MG63 (cell line): ENCODE data around the gene PANK4. TPM values are rescaled to one million over a fixed set of nuclear protein-coding genes. Genes with fewer than 3 reads are reported as not detected.

Source experiments
- DNase-seq: peaks from one replicate; pipeline ENCODE4 v3.0.0-alpha.2; 2020
- H3K27me3 ChIP-seq: fragments of 250-450 bp; sonication (Bioruptor Pico); 2 replicates; pipeline ENCODE4 v1.5.1; 2020; ENCODE audit warnings: mild to moderate bottlenecking, moderate library complexity
- H3K36me3 ChIP-seq: fragments of 250-450 bp; sonication (Bioruptor Pico); 2 replicates; pipeline ENCODE4 v1.5.1; 2020; ENCODE audit warnings: mild to moderate bottlenecking, moderate library complexity
- H3K4me3 ChIP-seq: fragments of 250-450 bp; sonication (Bioruptor Pico); 2 replicates; pipeline ENCODE4 v1.5.1; 2020; ENCODE audit warnings: mild to moderate bottlenecking, moderate library complexity
- H3K9me3 ChIP-seq: fragments of 250-450 bp; sonication (Bioruptor Pico); 2 replicates; pipeline ENCODE4 v1.5.1; 2020; ENCODE audit warnings: mild to moderate bottlenecking, moderate library complexity
- total RNA-seq: library from RNA; depleted of rRNA; stranded (reverse); fragments of >200 nt; shearing (Covaris generic); gene quantifications from 2 replicates; pipeline ENCODE4 v1.2.3, GENCODE V29; 2014; ENCODE audit warnings: low replicate concordance

Gene PANK4
- total RNA-seq, 1 experiment from 2014 or later, result 17.3 TPM

DNA sequence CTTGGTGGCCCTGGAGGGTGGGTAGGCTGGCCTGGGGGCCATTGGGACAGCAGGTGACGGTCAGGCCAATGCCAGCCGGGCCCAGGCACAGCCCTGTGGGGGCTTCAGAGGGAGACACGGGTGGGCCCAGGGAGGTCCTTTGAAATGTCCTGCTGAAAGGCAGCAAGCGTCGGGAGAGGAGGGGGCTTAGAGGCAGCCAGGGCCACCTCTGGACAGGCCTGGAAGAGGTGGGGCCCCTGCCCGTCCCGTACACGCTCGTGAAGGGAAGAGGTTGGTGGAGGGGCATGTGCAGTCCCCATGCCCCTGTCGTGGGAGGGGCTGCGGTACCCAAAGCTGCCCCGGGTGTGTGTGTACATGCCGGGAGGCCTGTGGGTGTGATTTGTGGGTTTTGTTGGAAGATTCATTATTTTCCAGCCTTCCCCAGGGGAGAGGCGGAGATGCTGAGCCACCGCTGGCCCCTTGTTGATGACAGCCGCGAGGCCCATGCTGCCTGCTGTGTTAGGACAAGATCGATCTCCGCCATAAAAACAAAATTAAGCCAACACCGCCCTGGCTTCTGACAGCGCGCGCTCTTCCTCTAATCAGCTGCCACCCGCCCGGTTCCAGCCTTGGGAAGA is 53.7 kb downstream of the PANK4 start:
- Histone ChIP-seq H3K4me3 (no peak overlapping the region), H3K27me3 (no peaks in the 10 kb centered on the region), H3K9me3 (no peaks in the 10 kb centered on the region), H3K36me3 (no peaks in the 10 kb centered on the region)
- DNase-seq, result no peak

DNA sequence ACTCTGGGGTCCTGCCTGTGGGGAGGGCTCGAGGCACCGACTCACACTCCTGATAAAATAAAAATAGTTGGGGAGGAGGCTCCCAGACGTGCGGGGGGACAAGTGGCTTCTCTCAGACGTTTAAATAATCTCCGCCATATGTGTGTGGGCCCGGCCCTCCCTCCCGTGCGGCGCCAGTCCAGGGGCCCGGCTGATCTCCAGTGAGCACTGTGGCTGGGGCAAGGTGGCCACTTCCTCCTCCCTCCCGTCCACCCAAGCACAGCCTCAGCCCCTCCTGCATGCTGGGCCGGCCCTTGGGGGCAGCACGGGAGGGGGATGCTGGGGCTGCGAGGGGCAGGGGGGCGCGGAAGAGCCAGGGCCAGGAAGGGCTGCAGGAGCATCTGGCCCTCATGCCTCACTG is 54.3 kb downstream of the PANK4 start:
- H3K27me3 ChIP-seq, result no peaks in the 10 kb centered on the region; the same call in 1 of the 2 replicates
- H3K9me3 ChIP-seq, result no peaks in the 10 kb centered on the region
- no peaks in the 10 kb centered on the region for H3K36me3 ChIP-seq
- DNase-seq, result no peak
- H3K4me3 ChIP-seq, result no peak overlapping the region

DNA sequence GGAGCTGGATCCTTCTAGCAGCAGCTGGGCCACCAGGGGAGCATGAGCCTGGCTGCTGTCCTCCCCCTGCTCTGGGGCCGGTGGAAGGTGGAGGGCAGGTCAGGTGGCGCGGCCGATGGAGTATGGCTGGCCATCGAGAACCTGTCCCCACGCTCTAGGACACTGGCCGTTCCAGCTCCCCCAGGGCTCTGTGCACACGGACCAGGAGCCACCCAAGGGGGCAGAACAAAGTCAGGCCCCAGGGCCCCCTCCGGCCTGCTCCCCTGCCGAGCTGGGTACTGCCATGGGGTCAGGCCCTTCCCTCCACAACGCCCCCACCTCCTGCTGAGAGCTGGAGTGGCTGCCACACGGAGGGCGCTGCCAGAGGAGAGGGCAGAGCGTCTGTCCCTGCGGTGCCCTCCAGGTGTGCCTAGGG is 54.8 kb downstream of the PANK4 start:
- H3K36me3 ChIP-seq, result no peaks in the 10 kb centered on the region
- H3K27me3 ChIP-seq, result no peaks in the 10 kb centered on the region; the same call in 1 of the 2 replicates
- no peaks in the 10 kb centered on the region for H3K9me3 ChIP-seq
- DNase-seq, result no peak
- H3K4me3 ChIP-seq, result no peak overlapping the region

DNA sequence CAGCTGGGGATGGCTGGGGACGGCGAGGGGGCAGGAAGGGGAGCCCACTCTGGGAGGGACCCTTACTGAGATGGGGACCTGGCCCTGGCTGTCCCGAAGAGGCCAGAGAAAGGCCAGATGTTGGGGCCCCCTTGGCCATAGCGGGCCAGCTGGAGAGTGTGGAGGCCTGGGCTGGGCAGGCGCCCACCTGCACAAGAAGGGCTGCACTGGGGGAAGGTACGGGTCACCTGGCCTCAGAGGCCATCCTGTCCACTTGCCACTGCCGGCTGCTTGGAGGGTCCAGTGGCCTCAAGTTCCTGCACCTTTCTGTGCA is 55.3 kb downstream of the PANK4 start:
- no peaks in the 10 kb centered on the region for H3K36me3 ChIP-seq
- H3K9me3 ChIP-seq, result no peaks in the 10 kb centered on the region
- H3K27me3 ChIP-seq, result no peaks in the 10 kb centered on the region; the same call in 1 of the 2 replicates
- no peak for DNase-seq
- no peak overlapping the region for H3K4me3 ChIP-seq

DNA sequence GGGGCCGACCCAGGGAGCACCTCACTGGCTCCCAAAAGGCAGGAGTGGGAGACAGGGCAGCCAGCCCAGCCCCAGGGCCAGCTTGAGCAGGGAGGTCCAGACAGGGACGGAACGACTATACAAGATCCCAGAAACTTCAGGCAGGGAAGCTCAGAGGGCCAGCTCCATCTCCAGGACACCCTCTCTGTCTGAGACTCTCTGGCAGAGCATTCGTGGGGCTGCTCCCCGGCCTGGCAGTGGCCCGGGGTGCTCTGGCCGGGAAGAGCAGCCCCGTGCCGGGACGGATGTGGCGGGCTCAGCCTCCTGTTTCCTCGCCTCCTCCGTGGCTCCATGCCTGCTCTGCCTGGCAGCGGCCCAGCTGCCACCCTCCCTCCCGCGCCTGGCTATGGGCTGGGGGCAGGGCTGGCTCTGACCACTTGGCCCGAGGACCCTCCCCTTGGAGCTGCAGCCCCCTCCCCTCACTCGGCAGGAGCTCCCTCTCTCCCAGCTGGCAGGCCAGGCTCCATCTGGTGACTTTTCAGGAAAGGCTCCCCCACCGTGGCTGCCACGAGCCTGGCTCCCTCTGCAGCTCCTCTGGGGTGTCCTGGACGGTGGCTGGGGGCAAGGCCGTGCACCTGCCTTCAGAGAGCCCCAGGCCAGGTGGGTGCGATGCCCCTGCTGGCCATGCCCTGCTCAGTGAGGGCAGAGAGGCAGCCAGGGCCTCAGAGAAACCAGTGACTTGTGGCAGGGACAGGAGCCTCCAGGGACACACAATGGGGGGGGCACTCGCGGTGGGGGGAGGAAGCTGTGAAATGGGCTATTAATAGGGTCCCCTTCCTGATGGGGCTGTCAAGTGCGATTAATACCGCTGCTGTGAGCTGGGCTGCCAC is 55.9 kb downstream of the PANK4 start:
- Histone ChIP-seq H3K36me3 (no peaks in the 10 kb centered on the region), H3K4me3 (no peak overlapping the region), H3K9me3 (no peaks in the 10 kb centered on the region), H3K27me3 (no peaks in the 10 kb centered on the region; the same call in 1 of the 2 replicates)
- no peak for DNase-seq

DNA sequence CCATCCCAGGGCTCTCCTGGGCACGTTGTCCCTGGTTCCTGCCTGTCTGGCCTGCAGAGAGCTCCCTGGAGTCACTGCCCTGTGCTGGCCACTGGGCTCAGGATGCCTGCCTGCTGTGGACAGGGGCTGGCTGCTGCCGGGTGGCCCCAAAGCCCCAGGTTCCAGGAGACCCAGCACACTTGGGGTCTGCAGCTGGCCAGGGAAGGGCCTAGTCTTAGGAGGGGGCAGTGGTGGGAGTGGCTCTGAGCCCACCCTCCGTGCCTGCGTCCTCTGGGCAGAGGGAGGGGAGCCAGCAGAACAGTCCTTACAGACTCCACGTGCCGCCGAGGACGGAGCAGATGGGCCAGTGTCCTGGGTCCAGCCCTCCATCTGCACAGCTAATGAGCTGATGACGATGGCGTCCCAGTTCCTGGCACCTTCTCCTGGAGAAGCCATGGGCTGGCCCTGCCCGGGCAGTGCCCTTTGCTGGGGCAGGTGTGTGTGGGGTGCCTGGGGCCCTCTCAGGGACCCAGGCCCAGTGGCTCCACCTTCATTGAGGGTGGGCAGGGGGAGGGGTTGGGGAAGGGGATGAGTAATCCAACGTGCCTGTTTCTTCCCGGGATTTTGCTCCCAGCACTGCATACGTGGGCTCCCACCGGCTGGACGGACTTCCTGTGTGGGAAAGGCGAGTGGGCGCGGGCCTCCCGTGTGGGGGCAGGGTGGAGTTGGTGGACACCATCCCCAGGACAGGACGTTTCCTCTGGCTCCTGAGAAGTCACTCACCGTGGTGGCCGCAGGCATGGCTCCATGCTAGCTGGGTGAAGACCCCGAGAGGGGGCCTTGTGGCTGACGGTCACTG is 57.1 kb downstream of the PANK4 start:
- Histone ChIP-seq H3K36me3 (no peaks in the 10 kb centered on the region), H3K4me3 (no peak overlapping the region), H3K27me3 (no peaks in the 10 kb centered on the region; the same call in 1 of the 2 replicates), H3K9me3 (no peaks in the 10 kb centered on the region)
- no peak for DNase-seq

DNA sequence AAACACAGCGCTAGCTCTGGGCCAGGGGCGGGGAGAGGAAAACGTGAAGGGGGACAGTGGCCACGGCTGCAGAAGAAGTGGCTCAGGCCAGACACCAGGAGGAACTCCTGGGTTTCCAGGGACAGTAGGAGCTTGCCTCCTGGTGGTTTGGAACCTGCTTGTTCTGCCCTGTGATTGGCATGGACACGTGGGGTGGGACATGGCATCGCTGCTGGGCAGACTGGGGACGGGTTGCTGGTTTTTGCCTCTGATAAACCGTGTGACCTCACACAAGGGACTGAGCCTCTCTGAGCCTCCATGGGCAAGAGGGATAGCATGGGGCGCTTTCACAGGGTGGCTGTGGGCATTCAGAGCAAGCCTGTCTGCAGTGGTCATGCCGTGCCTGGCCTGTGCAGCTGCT is 57.9 kb downstream of the PANK4 start:
- Histone ChIP-seq H3K4me3 (no peak overlapping the region), H3K36me3 (no peaks in the 10 kb centered on the region), H3K27me3 (no peaks in the 10 kb centered on the region; the same call in 1 of the 2 replicates), H3K9me3 (no peaks in the 10 kb centered on the region)
- no peak for DNase-seq

DNA sequence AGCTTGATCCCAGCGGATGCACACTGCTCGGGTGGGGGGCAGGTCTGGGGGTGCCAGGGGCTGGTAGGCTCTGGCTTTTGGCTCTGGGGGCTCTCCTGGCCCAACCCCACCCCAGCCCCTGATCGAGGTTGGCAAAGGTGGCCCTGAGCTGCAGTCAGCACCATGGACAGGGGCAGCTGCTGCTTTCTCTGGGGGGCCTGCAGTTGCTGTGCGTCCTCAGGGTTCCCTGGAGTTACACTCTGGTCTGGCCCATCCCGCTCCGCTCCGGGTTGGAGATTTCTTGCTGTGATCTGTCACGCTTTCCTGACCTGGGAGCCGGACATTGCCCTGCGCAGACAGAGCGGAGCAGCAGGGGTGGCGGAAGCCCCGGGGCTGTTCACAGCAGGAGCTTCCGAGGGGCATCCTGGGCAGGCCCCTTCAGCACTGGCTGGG is 58.3 kb downstream of the PANK4 start:
- no peak for DNase-seq
- H3K36me3 ChIP-seq, result no peaks in the 10 kb centered on the region
- no peaks in the 10 kb centered on the region for H3K9me3 ChIP-seq
- no peaks in the 10 kb centered on the region; the same call in 1 of the 2 replicates for H3K27me3 ChIP-seq
- no peak overlapping the region for H3K4me3 ChIP-seq

DNA sequence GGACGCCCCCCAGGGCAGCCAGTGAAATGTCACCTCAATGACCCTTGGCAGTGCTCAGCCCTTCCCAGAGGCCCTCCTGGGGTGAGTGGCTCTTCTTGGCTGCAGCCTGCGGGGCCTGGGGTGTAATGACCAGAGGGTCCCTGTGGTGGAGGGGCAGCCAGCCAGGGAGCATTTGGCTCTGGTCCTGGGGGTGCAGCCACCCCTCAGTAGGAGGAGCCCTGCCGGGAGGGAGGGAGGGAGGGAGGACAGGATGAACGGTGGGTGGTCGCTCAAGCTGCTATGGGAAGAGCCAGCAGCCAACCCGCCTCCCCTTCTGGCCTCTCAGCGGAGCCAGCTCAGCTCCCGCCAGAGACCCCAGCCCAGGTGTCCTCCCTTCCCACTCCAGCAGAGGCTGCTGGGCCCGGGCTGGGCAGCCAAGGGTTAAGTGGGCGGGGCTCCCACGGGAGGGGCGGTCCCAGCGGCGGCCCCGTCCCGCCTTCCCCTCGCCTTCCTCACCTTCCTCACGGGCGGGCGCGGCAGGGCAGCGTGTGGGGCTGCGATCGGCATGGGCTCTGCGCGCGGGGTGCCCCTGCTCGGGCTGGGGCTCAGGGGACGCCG is 59.3 kb downstream of the PANK4 start:
- Histone ChIP-seq H3K36me3 (no peaks in the 10 kb centered on the region), H3K4me3 (no peak overlapping the region), H3K9me3 (no peaks in the 10 kb centered on the region), H3K27me3 (no peaks in the 10 kb centered on the region; the same call in 1 of the 2 replicates)
- DNase-seq, result no peak

DNA sequence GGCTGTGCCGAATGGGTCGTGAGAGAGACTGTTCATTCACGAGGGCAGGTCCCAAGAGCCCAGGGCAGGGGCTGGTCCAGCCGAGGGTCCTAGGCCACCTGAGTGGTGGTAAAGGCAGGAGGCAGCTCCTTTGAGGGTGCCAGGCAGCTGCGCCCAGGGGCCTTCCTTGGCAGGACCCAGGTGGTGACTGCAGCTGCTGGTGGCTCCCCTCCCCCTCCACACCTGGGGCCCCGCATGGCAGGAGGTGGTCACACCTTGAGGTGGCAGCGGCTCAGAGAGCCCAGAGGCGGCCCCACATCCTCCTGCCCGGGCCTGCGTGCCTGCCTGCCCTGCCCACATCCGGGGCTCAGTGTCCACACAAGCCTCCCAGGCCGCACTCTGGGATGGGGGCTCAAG is 60.1 kb downstream of the PANK4 start:
- Histone ChIP-seq H3K9me3 (no peaks in the 10 kb centered on the region), H3K36me3 (no peaks in the 10 kb centered on the region), H3K27me3 (no peaks in the 10 kb centered on the region; the same call in 1 of the 2 replicates), H3K4me3 (no peak overlapping the region)
- DNase-seq, result no peak

DNA sequence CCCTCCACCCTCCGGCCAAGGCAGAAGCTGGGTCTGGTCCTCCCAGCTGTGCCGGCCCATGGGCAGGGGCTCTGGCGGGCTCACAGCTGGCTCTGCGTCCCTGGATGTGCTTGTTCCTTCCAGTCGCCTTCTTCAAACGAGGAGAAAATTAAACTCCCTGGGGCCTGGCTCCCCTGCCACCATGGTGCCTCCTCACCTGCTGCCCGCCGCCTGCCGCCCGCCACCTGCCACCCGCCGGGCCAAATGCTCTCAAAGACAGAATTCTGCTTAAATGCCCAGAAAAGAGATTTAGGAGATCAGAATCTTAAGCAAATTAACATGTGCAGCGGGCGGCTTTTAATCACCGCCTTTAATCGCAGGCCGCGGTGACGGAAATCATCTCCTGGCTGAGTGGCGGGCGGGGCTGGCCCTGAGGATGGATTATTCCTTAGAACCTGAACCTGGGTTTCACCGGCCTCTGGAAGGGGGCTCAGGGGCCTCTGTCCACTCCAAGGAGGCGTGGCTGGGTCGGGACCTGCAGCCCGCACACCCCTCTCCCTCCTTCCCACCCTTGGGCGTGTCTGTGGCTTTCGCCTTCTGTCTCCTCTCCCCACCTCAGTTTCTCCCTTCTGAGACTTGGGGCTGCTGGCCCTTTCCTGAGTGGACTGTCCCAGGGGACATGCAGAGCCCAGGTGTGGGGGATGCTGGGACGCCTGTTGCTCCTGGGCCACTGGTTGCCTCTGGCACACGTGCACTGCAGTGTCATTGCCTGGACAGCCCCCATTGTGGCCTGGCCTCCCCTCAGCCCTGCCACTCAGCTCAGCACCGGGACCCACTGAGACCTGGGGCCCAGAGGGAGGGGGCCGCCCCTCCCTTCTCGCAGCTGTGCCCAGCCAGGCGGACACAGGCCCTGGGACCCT is 60.8 kb downstream of the PANK4 start:
- Histone ChIP-seq H3K36me3 (no peaks in the 10 kb centered on the region), H3K4me3 (no peak overlapping the region), H3K9me3 (no peaks in the 10 kb centered on the region), H3K27me3 (no peaks in the 10 kb centered on the region; the same call in 1 of the 2 replicates)
- no peak for DNase-seq

DNA sequence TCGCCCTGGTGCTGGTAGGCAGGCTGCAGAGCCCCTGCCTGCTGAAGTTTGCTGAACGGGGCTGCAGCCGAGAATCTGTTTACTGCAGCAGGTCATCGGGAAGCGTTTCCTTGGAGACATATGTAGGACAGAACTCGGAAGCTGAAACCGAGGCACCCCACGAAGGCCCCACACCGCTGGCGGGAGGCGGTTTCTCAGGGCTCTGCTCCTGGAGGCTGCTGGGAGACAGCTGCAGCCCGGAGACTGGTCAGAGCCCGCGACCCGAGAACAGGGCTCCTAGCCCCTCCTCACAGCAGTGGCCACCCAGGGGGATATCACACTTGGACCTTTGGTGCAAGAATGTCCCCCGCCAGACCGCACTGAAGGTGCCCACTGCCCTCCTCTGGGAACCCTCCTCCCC is 63.0 kb downstream of the PANK4 start:
- Histone ChIP-seq H3K4me3 (no peak overlapping the region), H3K36me3 (no peaks in the 10 kb centered on the region), H3K9me3 (no peaks in the 10 kb centered on the region), H3K27me3 (no peaks in the 10 kb centered on the region; the same call in 1 of the 2 replicates)
- DNase-seq, result no peak

DNA sequence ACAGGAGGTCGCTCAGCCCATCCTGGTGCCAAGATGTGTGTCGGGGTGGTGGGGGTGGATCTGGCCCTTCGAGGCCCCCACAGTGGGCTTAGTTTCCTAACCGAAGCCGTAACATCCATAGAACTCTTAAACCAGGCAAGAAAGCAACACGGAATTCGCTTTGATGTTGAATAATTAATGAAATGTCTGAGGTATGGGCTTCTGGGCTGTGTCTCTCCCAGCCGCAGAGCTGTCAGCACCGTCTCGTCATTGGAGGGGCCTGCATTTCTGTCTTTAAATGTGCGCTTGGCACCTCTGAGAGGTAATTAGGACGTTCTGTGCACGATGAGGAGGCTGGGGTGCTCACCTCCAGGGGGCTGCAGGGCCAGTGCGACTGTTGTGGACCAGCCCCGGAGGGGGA is 63.6 kb downstream of the PANK4 start:
- DNase-seq, result no peak
- Histone ChIP-seq H3K36me3 (no peaks in the 10 kb centered on the region), H3K4me3 (no peak overlapping the region), H3K27me3 (no peaks in the 10 kb centered on the region; the same call in 1 of the 2 replicates), H3K9me3 (no peaks in the 10 kb centered on the region)

DNA sequence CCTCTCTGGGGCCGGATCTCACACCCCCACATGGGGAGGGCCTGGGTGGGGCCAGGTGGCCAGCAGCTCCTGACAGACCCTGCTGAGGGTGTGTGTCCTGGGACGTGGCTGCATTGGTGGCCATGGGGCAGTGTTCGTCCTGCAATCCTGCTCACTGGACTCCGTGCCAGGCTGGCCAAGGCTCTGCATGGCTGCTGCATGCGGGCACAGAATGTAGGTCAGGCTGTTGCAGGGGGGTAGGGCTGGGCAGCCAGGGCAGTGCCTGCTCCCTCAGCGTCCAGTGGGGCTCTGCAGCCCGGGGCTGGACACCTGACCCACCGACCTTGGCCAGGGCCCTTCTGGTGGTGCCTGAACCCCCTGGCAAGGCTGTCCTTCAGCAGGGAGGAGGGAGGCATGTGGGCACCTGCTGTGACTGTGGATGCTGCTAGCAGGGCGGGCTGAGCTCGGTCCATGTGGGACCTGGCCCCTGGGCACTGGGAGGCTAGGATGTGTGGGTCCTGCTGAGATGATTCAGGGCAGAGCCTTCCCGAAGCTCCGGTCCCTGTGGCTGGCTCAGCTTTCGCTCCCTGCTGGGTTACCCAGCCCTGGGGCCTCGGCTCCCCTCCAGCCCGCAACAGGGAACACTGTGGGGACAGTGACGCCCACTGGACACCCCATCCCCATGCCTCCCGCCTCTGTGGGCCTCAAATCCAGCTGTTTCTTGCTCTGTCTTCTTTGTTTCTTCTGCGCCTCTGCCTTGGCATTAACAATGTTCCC is 65.2 kb downstream of the PANK4 start:
- no peak for DNase-seq
- Histone ChIP-seq H3K27me3 (no peaks in the 10 kb centered on the region), H3K36me3 (no peaks in the 10 kb centered on the region), H3K4me3 (no peak overlapping the region), H3K9me3 (no peaks in the 10 kb centered on the region)

DNA sequence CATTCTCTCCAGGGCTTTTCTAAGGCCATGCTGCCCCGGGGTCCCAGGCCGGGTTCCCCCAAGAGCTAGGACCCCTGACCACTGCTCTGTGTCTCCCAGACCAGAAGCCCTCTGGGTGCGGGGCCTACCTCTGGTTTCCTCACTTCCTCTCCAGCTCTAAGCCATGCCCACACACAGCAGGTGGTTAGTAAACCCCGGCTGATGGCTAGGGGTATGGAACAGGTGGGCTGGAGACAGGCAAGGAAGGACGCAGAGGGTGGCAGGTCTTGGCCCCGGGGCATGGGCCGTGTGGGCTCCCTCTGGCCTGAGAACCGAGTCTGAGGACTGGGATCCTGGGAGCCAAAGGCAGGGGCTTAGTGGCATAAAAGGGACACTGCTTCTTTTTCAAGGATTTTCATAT is 66.2 kb downstream of the PANK4 start:
- Histone ChIP-seq H3K36me3 (no peaks in the 10 kb centered on the region), H3K27me3 (no peaks in the 10 kb centered on the region), H3K9me3 (no peaks in the 10 kb centered on the region), H3K4me3 (no peak overlapping the region)
- no peak for DNase-seq
